Natural killer cell (primary cell): ENCODE results near the gene LAMB1. TPM values are rescaled to one million over a fixed set of nuclear protein-coding genes. Genes with fewer than 3 reads are reported as not detected.

Source experiments
- ATAC-seq, 3 donors: fragments of 150-1000 bp in 2 of 3; fragments of 200-7000 bp in 1 of 3; cut with Tn5 transposase; 1 replicate in 1 of 3; 2 replicates in 2 of 3; pipeline ENCODE4 v1.10.0; 2021; ENCODE audit warnings: mild to moderate bottlenecking in 2 of 3, moderate library complexity in 2 of 3
- DNase-seq, 2 donors: peaks; one replicate each; pipeline versions ENCODE4 v3.0.0 to v3.0.0-alpha.2; 2013 to 2021; ENCODE audit warnings: mixed read lengths in 1 of 2
- H3K27ac ChIP-seq: one replicate; pipeline ENCODE4 v1.5.1; 2013; ENCODE audit warnings: mild to moderate bottlenecking, low read length
- H3K27me3 ChIP-seq: one replicate; pipeline ENCODE4 v1.6.1; 2013; ENCODE audit warnings: low read length; ENCODE audit not compliant: control insufficient read depth, insufficient read depth
- H3K36me3 ChIP-seq: one replicate; pipeline ENCODE4 v1.6.1; 2013; ENCODE audit warnings: low read length; ENCODE audit not compliant: control insufficient read depth, insufficient read depth
- H3K4me1 ChIP-seq: one replicate; pipeline ENCODE4 v1.6.1; 2013; ENCODE audit warnings: low read length; ENCODE audit not compliant: control insufficient read depth, insufficient read depth
- H3K4me3 ChIP-seq: one replicate; pipeline ENCODE4 v1.5.1; 2013; ENCODE audit warnings: low read length
- H3K9me3 ChIP-seq: one replicate; pipeline ENCODE4 v1.6.1; 2013; ENCODE audit warnings: low read length; ENCODE audit not compliant: control insufficient read depth, insufficient read depth
- H3K27ac Mint-ChIP-seq, 2 donors: one replicate each; pipeline ENCODE4 v1.8.0; 2022; ENCODE audit warnings: mild to moderate bottlenecking in 2 of 2, mixed read lengths in 2 of 2, moderate library complexity in 1 of 2
- H3K27me3 Mint-ChIP-seq, 2 donors: one replicate each; pipeline ENCODE4 v1.8.0; 2022; ENCODE audit warnings: low read depth in 2 of 2, mixed read lengths in 2 of 2
- H3K36me3 Mint-ChIP-seq: one replicate; pipeline ENCODE4 v1.8.0; 2022; ENCODE audit warnings: mixed read lengths
- H3K4me1 Mint-ChIP-seq, 2 donors: one replicate each; pipeline ENCODE4 v1.8.0; 2022; ENCODE audit warnings: mixed read lengths in 2 of 2
- H3K4me3 Mint-ChIP-seq: one replicate; pipeline ENCODE4 v1.8.0; 2022; ENCODE audit warnings: mild to moderate bottlenecking, moderate library complexity, mixed read lengths
- H3K9me3 Mint-ChIP-seq, 2 donors: one replicate each; pipeline ENCODE4 v1.8.0; 2022; ENCODE audit warnings: mixed read lengths in 2 of 2
- WGBS: methylation state at CpG from one replicate; pipeline ENCODE4 v1.1.7; 2013; ENCODE audit warnings: missing lambda C conversion rate; ENCODE audit not compliant: insufficient coverage; 5-methylcytosine and 5-hydroxymethylcytosine counted together
- intact Hi-C: fragments of 100-400 bp; cut with micrococcal nuclease; formaldehyde crosslinking; loops from one replicate; pipeline ENCODE4 v1.14.2; 2022
- total RNA-seq, 4 donors: library from RNA; stranded (reverse); fragments of 120-200 nt in 1 of 4; gene quantifications; one replicate each; pipeline versions ENCODE4 v1.2.3 to v1.2.4, GENCODE V29; 2013 to 2022
- TF ChIP-seq, protein P1 (sequence below): fragments of 200-600 bp; IDR thresholded peaks from one replicate; pipeline ENCODE4 v1.8.0; 2022; ENCODE audit warnings: antibody characterized with exemption

The LAMB1 gene
- total RNA-seq, 3 donors from 2014 or later (not counting 1 experiment from before 2014, with no cell fraction given), result not detected

DNA sequence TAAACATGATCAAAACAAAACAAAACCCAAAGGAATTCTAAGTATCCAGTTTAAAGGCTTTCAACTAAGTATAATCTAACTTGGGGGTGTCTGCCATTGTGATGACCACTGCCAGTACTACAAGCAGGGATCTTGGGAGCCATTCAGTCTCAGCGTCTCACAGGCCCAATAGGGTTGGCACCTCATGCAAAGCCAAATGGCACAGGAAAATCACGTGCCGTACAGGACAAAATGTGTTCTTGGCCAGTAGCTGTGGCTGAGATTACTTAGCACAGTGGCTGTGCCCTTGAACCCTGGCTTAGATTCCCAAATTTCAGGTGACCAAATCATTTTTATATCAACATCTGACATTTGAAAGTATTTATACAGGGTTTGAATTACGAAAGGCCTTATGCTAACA, 62.0 kb downstream of the LAMB1 start:
- no peak for DNase-seq
- Histone ChIP-seq H3K27ac (no peak overlapping the region), H3K4me1 (no peaks in the 10 kb centered on the region), H3K27me3 (no peaks in the 10 kb centered on the region), H3K36me3 (peaks cover 3% of the 10 kb centered on the region), H3K4me3 (no peak overlapping the region), H3K9me3 (no peaks in the 10 kb centered on the region)
- no peak for ATAC-seq
- Mint-ChIP-seq H3K27me3 (no peaks in the 10 kb centered on the region), H3K36me3 (no peaks in the 10 kb centered on the region), H3K4me1 (no peaks in the 10 kb centered on the region), H3K27ac (no peak overlapping the region), H3K4me3 (no peak overlapping the region), H3K9me3 (no peaks in the 10 kb centered on the region)
- intact Hi-C loops, result no loop called here
- 100% methylated on average over 4 of the region's 4 CpGs for WGBS
- TF ChIP-seq, protein P1, sequence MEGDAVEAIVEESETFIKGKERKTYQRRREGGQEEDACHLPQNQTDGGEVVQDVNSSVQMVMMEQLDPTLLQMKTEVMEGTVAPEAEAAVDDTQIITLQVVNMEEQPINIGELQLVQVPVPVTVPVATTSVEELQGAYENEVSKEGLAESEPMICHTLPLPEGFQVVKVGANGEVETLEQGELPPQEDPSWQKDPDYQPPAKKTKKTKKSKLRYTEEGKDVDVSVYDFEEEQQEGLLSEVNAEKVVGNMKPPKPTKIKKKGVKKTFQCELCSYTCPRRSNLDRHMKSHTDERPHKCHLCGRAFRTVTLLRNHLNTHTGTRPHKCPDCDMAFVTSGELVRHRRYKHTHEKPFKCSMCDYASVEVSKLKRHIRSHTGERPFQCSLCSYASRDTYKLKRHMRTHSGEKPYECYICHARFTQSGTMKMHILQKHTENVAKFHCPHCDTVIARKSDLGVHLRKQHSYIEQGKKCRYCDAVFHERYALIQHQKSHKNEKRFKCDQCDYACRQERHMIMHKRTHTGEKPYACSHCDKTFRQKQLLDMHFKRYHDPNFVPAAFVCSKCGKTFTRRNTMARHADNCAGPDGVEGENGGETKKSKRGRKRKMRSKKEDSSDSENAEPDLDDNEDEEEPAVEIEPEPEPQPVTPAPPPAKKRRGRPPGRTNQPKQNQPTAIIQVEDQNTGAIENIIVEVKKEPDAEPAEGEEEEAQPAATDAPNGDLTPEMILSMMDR, result no peak

DNA sequence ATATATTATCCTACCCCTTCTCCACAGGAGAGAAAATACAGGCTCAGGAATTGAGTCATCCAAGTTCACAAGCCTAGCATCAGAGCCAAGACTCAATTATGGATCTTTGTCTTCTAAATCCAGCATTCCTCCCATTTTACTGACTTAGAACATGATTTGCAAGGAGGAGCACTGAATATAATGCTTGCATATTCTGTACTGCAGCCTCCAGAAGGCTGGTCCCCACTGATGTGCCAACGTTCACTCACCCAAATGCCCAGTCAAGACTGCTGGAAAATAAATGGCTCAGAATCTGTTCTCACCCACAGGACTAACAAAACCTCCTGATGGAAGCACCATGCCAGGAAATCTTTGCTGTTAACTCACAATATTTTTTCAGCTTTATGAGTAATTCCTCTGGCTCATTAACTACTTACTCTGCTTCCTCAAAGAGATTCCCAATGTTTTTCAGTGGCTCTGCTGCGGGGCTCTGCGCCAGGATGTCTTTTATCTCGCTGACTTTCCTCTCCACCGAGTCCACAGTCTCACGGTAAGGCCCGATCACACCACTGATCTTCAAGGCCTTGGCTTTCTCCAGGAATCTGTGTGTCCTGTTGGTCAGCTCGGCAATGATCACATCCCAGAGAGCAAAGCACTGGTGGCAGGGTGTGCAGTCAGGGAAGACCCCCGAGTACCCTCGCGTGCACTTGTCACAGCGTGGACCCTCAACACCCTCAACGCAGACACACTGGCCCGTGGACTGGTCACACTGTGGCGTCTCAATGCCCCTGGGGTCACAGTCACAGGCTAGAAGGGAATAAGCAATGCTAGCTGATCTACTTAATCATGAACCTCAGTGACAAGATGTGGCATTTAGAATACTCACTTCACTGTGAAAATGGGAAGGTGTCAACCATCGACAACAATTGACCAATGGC, 63.1 kb downstream of the LAMB1 start:
- no peaks in the 10 kb centered on the region for H3K9me3 ChIP-seq
- intact Hi-C loops, result no loop called here
- TF ChIP-seq, protein P1, result no peak
- no peak overlapping the region for H3K27ac Mint-ChIP-seq
- H3K27me3 ChIP-seq, result no peaks in the 10 kb centered on the region
- WGBS, result 97% methylated on average over 16 of the region's 16 CpGs
- H3K36me3 Mint-ChIP-seq, result no peaks in the 10 kb centered on the region
- peaks cover 3% of the 10 kb centered on the region for H3K36me3 ChIP-seq
- H3K27ac ChIP-seq, result no peak overlapping the region
- H3K27me3 Mint-ChIP-seq, result no peaks in the 10 kb centered on the region
- no peaks in the 10 kb centered on the region for H3K4me1 ChIP-seq
- DNase-seq (no peak), ATAC-seq (no peak)
- no peak overlapping the region for H3K4me3 ChIP-seq
- H3K4me1 Mint-ChIP-seq, result no peaks in the 10 kb centered on the region
- H3K4me3 Mint-ChIP-seq, result no peak overlapping the region
- no peaks in the 10 kb centered on the region for H3K9me3 Mint-ChIP-seq

DNA sequence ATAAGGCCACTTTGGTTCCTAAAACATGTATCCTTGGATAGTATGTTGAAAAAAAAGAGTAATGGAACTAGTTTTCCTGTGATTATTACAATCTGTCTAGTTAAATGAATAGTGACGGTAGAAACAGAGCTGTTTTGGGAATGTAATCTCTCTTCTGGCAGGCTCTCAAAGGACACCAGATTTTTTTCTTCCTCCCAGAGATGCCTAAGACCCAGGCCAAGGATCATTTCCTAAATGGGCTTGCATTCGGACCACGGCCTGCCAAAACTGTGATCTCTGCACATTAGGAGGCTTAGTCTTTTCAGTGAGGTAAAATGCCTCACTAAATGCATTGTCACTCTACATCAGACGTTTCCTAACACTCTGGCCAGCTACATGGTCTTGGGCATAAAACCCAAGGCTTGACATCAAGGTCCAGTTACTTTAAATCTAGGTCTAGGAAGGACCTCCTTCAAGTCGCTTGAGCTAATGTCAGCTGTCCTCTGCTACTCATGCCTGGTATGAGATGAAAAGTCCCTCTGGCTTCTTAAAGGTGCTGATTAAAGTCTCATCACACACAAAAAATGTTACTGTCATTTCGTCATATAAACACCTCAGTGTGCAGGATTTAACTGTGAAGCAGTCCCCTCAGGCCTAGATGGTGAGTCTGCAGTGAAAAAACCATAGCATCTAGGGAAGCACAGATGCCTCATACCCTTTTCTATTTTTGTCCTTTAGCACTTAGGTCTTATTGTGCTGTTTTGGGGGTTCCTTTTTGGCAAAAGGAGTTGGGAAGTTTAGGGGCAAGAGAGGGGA, 64.3 kb downstream of the LAMB1 start:
- DNase-seq (no peak), ATAC-seq (no peak)
- H3K36me3 ChIP-seq, result peaks cover 3% of the 10 kb centered on the region
- H3K27me3 ChIP-seq, result no peaks in the 10 kb centered on the region
- H3K4me3 Mint-ChIP-seq, result no peak overlapping the region
- intact Hi-C loops, result no loop called here
- H3K4me1 ChIP-seq, result no peaks in the 10 kb centered on the region
- no peaks in the 10 kb centered on the region for H3K4me1 Mint-ChIP-seq
- H3K4me3 ChIP-seq, result no peak overlapping the region
- no peaks in the 10 kb centered on the region for H3K9me3 ChIP-seq
- WGBS, result 96% methylated on average over 6 of the region's 6 CpGs
- no peaks in the 10 kb centered on the region for H3K36me3 Mint-ChIP-seq
- no peaks in the 10 kb centered on the region for H3K27me3 Mint-ChIP-seq
- H3K27ac Mint-ChIP-seq, result no peak overlapping the region
- TF ChIP-seq, protein P1, result no peak
- H3K27ac ChIP-seq, result no peak overlapping the region
- no peaks in the 10 kb centered on the region for H3K9me3 Mint-ChIP-seq
